ENCODE data around the gene HOXB7.

Gene HOXB7

GRCh38 chr17:48601539-48602425, 9.0 kb downstream of the HOXB7 start:
- H3K9me3 ChIP-seq (ENCODE audit: insufficient read depth, low read depth, low read length) = no peaks in the 10 kb centered on the region
- H3K27ac ChIP-seq (ENCODE audit: low read depth, low read length) = no peak overlapping the region
- H3K4me3 ChIP-seq (ENCODE audit: low read length) = no peak overlapping the region
- H3K4me1 ChIP-seq (ENCODE audit: insufficient read depth, low read length) = no peaks in the 10 kb centered on the region; the same call in 1 of the 2 replicates
- WGBS = 8% methylated on average over 29 of the region's 35 CpGs
- H3K27me3 ChIP-seq (ENCODE audit: insufficient read depth, low read length) = peaks cover 100% of the 10 kb centered on the region
- no peaks in the 10 kb centered on the region for H3K36me3 ChIP-seq (ENCODE audit: insufficient read depth, low read length)
- no peak overlapping the region for H3K9ac ChIP-seq (ENCODE audit: low read depth, low read length)

GRCh38 chr17:48601207-48601538, 9.6 kb downstream of the HOXB7 start:
- Histone ChIP-seq H3K9ac (ENCODE audit: low read depth, low read length) (no peak overlapping the region), H3K27ac (ENCODE audit: low read depth, low read length) (no peak overlapping the region)

DNA sequence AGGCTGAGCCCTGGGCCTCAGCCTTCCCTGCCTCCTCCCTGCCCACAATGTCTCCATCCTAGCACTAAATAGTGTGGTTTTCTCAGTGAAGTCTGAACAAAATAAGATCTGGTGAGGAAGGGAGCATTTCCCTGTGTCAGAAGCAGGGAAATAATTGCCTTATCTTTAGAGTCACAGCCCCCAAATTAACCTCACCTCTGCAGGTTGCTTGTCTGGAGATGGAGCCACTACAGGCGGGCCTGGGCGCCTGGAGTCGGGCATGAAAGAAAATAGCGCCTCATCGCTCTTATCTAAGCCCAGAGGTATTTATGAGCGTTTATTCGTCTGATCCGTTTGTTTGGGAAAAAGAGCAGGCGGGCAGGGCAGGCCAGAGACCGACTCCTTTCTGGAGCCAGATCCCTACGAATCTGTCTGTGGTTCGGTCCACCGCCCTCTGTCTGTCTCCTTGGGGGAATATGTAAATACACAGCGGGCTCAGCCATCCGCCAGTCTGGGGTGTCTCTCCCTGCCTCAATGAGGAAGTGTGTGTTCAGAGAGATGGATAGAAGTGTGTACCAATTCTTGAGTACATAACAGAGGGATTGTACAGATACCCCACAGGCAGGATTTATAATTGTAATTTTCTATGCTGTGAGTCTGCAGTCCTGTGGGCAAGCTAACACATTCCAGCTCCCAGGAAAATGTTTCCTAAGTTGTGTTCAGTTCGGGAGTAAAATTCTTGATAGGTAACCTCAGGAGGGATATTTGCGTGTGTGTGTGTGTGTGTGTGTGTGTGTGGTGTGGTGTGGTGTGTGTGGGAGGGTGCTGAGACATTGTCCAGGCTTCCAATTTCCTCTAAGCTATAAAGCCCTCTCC, 10.3 kb downstream of the HOXB7 start:
- peaks cover 100% of the 10 kb centered on the region for H3K27me3 ChIP-seq (ENCODE audit: insufficient read depth, low read length)
- H3K27ac ChIP-seq (ENCODE audit: low read depth, low read length) = no peak overlapping the region

More at GRCh38 chr17:48601207-48601538, 9.6 kb downstream of the HOXB7 start:
- H3K36me3 ChIP-seq (ENCODE audit: insufficient read depth, low read length) = no peaks in the 10 kb centered on the region
- H3K4me3 ChIP-seq (ENCODE audit: low read length) = no peak overlapping the region
- WGBS = 3% methylated on average over 4 of the region's 4 CpGs
- H3K9me3 ChIP-seq (ENCODE audit: insufficient read depth, low read depth, low read length) = no peaks in the 10 kb centered on the region
- H3K27me3 ChIP-seq (ENCODE audit: insufficient read depth, low read length) = peaks cover 100% of the 10 kb centered on the region
- H3K4me1 ChIP-seq (ENCODE audit: insufficient read depth, low read length) = peaks cover 5% of the 10 kb centered on the region; the same call in 1 of the 2 replicates

DNA sequence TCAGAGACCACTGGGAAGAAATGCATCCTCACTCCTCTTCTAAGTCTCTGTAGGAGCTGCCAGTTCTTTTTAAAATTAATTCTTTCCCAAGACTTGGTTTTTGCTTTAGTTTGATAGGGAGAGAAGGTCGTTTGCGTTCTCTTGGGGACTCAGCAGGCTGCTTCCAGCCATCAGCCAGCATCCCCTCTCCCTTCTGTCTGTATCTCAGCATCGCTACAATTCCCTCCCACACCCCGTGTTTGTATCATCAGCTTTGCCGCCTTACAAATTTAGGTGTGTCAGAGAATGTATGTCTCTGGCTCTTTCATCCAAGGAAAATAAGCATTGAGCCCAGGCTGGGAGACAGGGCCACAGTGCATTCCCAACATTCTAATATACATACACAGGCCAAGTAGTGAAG, 11.5 kb downstream of the HOXB7 start:
- Histone ChIP-seq H3K27me3 (ENCODE audit: insufficient read depth, low read length) (peaks cover 100% of the 10 kb centered on the region), H3K4me1 (ENCODE audit: insufficient read depth, low read length) (peaks cover 10% of the 10 kb centered on the region), H3K27ac (ENCODE audit: low read depth, low read length) (no peak overlapping the region), H3K4me3 (ENCODE audit: low read length) (no peak overlapping the region), H3K9ac (ENCODE audit: low read depth, low read length) (no peak overlapping the region), H3K9me3 (ENCODE audit: insufficient read depth, low read depth, low read length) (no peaks in the 10 kb centered on the region), H3K36me3 (ENCODE audit: insufficient read depth, low read length) (no peaks in the 10 kb centered on the region)
- 9% methylated on average over 5 of the region's 5 CpGs for WGBS

More for the DNA sequence above, 10.3 kb downstream of the HOXB7 start:
- Histone ChIP-seq H3K4me1 (ENCODE audit: insufficient read depth, low read length) (peaks cover 8% of the 10 kb centered on the region; the same call in 1 of the 2 replicates), H3K36me3 (ENCODE audit: insufficient read depth, low read length) (no peaks in the 10 kb centered on the region), H3K9me3 (ENCODE audit: insufficient read depth, low read depth, low read length) (no peaks in the 10 kb centered on the region), H3K4me3 (ENCODE audit: low read length) (no peak overlapping the region), H3K9ac (ENCODE audit: low read depth, low read length) (no peak overlapping the region)
- WGBS = 5% methylated on average over 17 of the region's 17 CpGs

GRCh38 chr17:48598736-48599135, 12.1 kb downstream of the HOXB7 start:
- no peaks in the 10 kb centered on the region for H3K36me3 ChIP-seq (ENCODE audit: insufficient read depth, low read length)
- H3K27ac ChIP-seq (ENCODE audit: low read depth, low read length) = no peak overlapping the region
- 12% methylated on average over 5 of the region's 7 CpGs for WGBS
- peaks cover 100% of the 10 kb centered on the region for H3K27me3 ChIP-seq (ENCODE audit: insufficient read depth, low read length)
- no peak overlapping the region for H3K9ac ChIP-seq (ENCODE audit: low read depth, low read length)
- no peak overlapping the region for H3K4me3 ChIP-seq (ENCODE audit: low read length)
- H3K4me1 ChIP-seq (ENCODE audit: insufficient read depth, low read length) = peaks cover 15% of the 10 kb centered on the region
- H3K9me3 ChIP-seq (ENCODE audit: insufficient read depth, low read depth, low read length) = no peaks in the 10 kb centered on the region

DNA sequence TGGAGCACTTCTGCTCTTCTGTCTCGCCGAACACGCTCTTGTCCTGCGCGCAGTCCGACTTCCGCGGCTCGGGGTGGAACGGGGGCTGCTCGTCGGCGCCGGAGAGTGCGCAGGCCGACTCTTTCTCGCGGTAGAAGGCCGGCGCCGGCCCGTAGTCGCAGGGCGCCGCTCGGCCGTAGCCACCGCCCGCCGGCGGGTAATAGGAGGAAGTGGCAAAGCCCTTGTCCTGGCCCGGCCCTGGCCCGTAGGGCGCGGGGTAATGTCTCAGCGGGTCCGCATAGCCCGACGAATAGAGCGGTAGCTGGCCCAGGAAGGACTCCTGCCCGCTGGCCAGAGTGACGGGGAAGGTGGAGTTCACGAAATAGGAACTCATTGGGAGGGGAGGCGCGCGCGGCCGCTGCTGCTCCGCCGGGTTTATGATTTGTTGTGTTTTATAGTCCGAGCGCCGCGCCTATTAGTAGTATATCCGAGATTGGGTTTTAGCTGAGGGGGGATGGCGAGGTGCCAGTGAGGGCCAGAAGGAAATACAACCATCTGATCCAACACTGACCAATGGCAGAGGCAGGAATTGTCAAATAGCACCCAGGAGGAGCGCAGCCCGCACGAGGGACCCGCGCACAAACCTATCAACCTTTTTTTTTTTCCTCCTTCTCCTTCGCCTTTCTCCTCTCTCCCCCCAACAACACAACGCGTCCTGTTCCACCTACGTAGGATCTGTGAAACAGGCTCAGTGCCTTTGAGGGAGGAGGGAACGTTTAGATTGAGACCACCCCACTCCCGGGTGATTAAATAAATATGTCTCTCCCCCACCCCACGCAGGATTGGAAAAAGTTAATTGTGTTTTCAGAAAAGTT, 12.8 kb downstream of the HOXB7 start:
- WGBS = 2% methylated on average over 64 of the region's 68 CpGs
- Histone ChIP-seq H3K4me1 (ENCODE audit: insufficient read depth, low read length) (peaks cover 15% of the 10 kb centered on the region), H3K27ac (ENCODE audit: low read depth, low read length) (no peak overlapping the region), H3K9me3 (ENCODE audit: insufficient read depth, low read depth, low read length) (no peaks in the 10 kb centered on the region), H3K4me3 (ENCODE audit: low read length) (no peak overlapping the region), H3K9ac (ENCODE audit: low read depth, low read length) (no peak overlapping the region), H3K27me3 (ENCODE audit: insufficient read depth, low read length) (peaks cover 100% of the 10 kb centered on the region), H3K36me3 (ENCODE audit: insufficient read depth, low read length) (no peaks in the 10 kb centered on the region)

GRCh38 chr17:48597528-48597777, 13.4 kb downstream of the HOXB7 start:
- H3K4me1 ChIP-seq (ENCODE audit: insufficient read depth, low read length) = peaks cover 15% of the 10 kb centered on the region
- no peak overlapping the region for H3K4me3 ChIP-seq (ENCODE audit: low read length)
- H3K9me3 ChIP-seq (ENCODE audit: insufficient read depth, low read depth, low read length) = no peaks in the 10 kb centered on the region
- no peak overlapping the region for H3K27ac ChIP-seq (ENCODE audit: low read depth, low read length)
- peaks cover 100% of the 10 kb centered on the region for H3K27me3 ChIP-seq (ENCODE audit: insufficient read depth, low read length)
- WGBS = 3% methylated on average over 16 of the region's 16 CpGs
- H3K36me3 ChIP-seq (ENCODE audit: insufficient read depth, low read length) = no peaks in the 10 kb centered on the region
- no peak overlapping the region for H3K9ac ChIP-seq (ENCODE audit: low read depth, low read length)

DNA sequence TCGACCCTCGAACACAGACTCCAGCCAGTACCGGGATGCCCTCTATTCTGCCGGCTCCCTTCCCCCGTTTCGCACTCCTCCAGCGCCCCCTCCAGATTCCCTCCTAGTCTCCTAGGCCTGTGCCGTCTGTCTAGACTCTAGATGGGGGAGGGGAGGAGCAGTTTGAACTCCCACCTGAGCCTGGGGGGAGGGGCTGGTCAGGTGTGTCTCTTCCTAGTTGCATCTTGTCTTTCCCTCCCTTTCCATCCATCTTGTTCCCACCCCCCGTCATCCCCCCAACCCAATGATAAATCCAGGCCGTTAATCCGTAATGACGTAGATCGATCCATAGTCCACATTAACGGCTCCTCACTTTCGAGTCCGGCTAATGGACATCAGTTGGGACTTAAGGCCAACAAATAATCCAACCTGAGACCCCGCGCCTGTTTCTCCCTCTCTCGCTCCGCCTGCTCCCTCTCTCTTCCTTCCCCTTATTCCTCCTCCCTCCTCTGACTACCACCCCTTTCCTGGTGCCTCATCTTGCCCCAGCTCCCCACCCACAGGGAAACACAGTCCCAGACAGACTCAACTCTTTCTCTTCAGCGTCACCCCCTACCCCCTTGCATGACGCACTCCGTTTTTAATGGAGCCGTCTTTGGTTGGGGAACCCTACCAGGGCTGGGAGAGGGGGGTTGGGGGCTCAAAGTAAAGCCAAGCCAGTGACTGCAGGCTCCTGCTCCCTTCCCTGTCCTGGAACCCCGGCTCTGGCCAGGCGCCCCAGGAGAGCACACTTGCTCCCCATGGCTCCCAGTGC, 13.9 kb downstream of the HOXB7 start:
- H3K36me3 ChIP-seq (ENCODE audit: insufficient read depth, low read length) = no peaks in the 10 kb centered on the region
- peaks cover 100% of the 10 kb centered on the region for H3K27me3 ChIP-seq (ENCODE audit: insufficient read depth, low read length)
- H3K4me3 ChIP-seq (ENCODE audit: low read length) = no peak overlapping the region
- no peak overlapping the region for H3K9ac ChIP-seq (ENCODE audit: low read depth, low read length)
- no peak overlapping the region for H3K27ac ChIP-seq (ENCODE audit: low read depth, low read length)
- 5% methylated on average over 24 of the region's 26 CpGs for WGBS
- H3K4me1 ChIP-seq (ENCODE audit: insufficient read depth, low read length) = peaks cover 15% of the 10 kb centered on the region
- H3K9me3 ChIP-seq (ENCODE audit: insufficient read depth, low read depth, low read length) = no peaks in the 10 kb centered on the region

DNA sequence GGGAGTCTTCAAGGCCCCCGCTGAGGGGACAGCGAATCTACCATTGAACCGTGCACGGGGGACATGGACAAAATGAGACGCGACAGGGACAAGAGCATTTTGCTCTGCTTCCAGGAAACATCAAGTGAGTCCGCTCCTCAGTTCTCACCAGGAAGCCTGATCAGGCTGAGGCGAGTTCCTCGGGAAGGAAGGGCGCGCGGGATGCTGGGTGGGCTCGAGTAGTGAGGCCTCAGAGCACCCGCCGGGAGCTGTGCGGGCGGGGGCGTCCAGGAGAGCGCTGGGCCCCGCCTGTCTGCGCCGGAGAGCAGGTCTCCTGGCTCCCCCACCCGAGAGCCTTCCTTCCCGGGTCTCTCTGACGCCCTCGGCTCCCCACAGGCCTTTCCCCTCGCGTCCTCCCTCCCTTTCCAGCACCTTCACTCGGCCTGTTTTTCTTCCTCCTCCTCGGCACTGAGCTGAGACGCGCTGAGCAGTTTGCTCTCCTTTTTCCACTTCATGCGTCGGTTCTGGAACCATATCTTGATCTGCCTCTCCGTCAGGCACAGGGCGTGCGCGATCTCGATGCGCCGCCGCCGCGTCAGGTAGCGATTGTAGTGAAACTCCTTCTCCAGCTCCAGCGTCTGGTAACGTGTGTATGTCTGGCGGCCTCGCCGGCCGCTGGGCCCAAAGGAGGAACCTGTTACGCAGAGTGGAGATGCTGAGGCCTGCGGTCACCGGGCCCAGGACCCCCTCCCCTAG, 14.7 kb downstream of the HOXB7 start:
- Histone ChIP-seq H3K9me3 (ENCODE audit: insufficient read depth, low read depth, low read length) (no peaks in the 10 kb centered on the region), H3K4me1 (ENCODE audit: insufficient read depth, low read length) (peaks cover 15% of the 10 kb centered on the region), H3K9ac (ENCODE audit: low read depth, low read length) (no peak overlapping the region), H3K27ac (ENCODE audit: low read depth, low read length) (no peak overlapping the region), H3K36me3 (ENCODE audit: insufficient read depth, low read length) (no peaks in the 10 kb centered on the region), H3K4me3 (ENCODE audit: low read length) (no peak overlapping the region), H3K27me3 (ENCODE audit: insufficient read depth, low read length) (peaks cover 100% of the 10 kb centered on the region)
- WGBS = 2% methylated on average over 54 of the region's 54 CpGs

Measured in HUES64 (cell line).